Heart left ventricle (tissue), 16 donors: ENCODE measurements around the gene TMEM37. TPM values are rescaled to one million over a fixed set of nuclear protein-coding genes. Genes with fewer than 3 reads are reported as not detected.
A peak's percentile ranks its signal among the peaks of the same experiment; 100 is the strongest.

Source experiments
- ATAC-seq, 4 donors: fragments of 200-7000 bp; cut with Tn5 transposase; one replicate each; pipeline ENCODE4 v1.9.1; 2020 to 2022; ENCODE audit warnings: moderate library complexity in 4 of 4, mild to moderate bottlenecking in 3 of 4, moderate number of reproducible peaks in 1 of 4
- DNase-seq, 5 donors: peaks; one replicate each; pipeline ENCODE4 v3.0.0-alpha.2; 2020
- H3K27ac ChIP-seq, 12 donors: fragments of 200-600 bp; sonication (generic) in 4 of 12; one replicate each; pipeline versions ENCODE4 v1.5.0 to v1.8.0; 2016 to 2022; ENCODE audit warnings: mild to moderate bottlenecking in 2 of 12
- H3K27me3 ChIP-seq, 9 donors: fragments of 200-600 bp; sonication (generic) in 2 of 9; one replicate each; pipeline versions ENCODE4 v1.5.1 to v1.8.0; 2016 to 2022; ENCODE audit warnings: mild to moderate bottlenecking in 3 of 9
- H3K36me3 ChIP-seq, 9 donors: fragments of 200-600 bp; sonication (generic) in 2 of 9; one replicate each; pipeline versions ENCODE4 v1.5.0 to v1.8.0; 2018 to 2022; ENCODE audit warnings: mild to moderate bottlenecking in 2 of 9
- H3K4me1 ChIP-seq, 12 donors: fragments of 200-600 bp; sonication (generic) in 4 of 12; one replicate each; pipeline versions ENCODE4 v1.5.0 to v1.8.0; 2016 to 2022; ENCODE audit warnings: mild to moderate bottlenecking in 3 of 12
- H3K4me3 ChIP-seq, 12 donors: fragments of 200-600 bp; sonication (generic) in 4 of 12; one replicate each; pipeline versions ENCODE4 v1.5.0 to v1.8.0; 2017 to 2022; ENCODE audit warnings: mild to moderate bottlenecking in 9 of 12, moderate library complexity in 4 of 12
- H3K9me3 ChIP-seq, 12 donors: fragments of 200-600 bp; sonication (generic) in 4 of 12; one replicate each; pipeline versions ENCODE4 v1.5.0 to v1.8.0; 2016 to 2022; ENCODE audit warnings: mild to moderate bottlenecking in 1 of 12
- CTCF ChIP-seq, 12 donors: fragments of 200-600 bp; sonication (generic) in 4 of 12; IDR thresholded peaks; one replicate each; pipeline versions ENCODE4 v1.5.0 to v1.8.0; 2018 to 2022; ENCODE audit warnings: antibody characterized with exemption in 12 of 12, mild to moderate bottlenecking in 5 of 12
- POLR2A ChIP-seq, 2 donors: fragments of 450-650 bp; IDR thresholded peaks; one replicate each; pipeline ENCODE4 v1.6.1; 2017; ENCODE audit warnings: antibody characterized with exemption in 2 of 2, mild to moderate bottlenecking in 2 of 2, moderate library complexity in 2 of 2
- WGBS, 4 donors: extraction: QIAGEN DNeasy Blood & Tissue Kit in 2 of 4; methylation state at CpG; one replicate each; pipeline versions ENCODE4 v1.1.5 to v1.1.7; 2013 to 2018; 5-methylcytosine and 5-hydroxymethylcytosine counted together
- intact Hi-C, 10 donors: fragments of 100-400 bp; cut with DNase I; formaldehyde crosslinking; loops; one replicate each; pipeline versions ENCODE4 v1.11.1 to v1.14.2; 2022
- polyA plus RNA-seq, 2 donors: library from polyadenylated mRNA; stranded (reverse); fragments of 200-250 nt; gene quantifications; one replicate each; pipeline ENCODE4 v1.2.3, GENCODE V29; 2013
- total RNA-seq, 9 donors: library from RNA; depleted of rRNA in 2 of 9; stranded (reverse); fragments of >200 nt in 2 of 9; fragmentation: NEBNext Ultra II Directional in 3 of 9; extraction: Animal tissue kit (Norgen Biotek cat#: 25700) in 3 of 9; gene quantifications; one replicate each; pipeline versions ENCODE4 v1.1.0 to v1.2.4, GENCODE V29; 2016 to 2023
- donor health status: ischemic (EF 13 %, LVEDD 7.1; RV severe dilation, severe dysfunction).
- donor health status: healthy with polysubstance abuse.
- donor health status: DM: no; HTN: yes; CAD: no.
- donor health status: DM: no; HTN: no; CAD: no.
- donor health status: ischemic (EF 25% LVEDD 6.9; RV normal size, moderate dysfunction).
- donor health status: ischemic (EF 25% LVEDD 5.7; RV mildly dilated, moderate dysfunction).
- donor health status: healthy.
- donor health status: DM: yes; HTN: yes; CAD: no.
- donor health status: ischemic (EF 35%, LVEDD 5.7; RV mildly dilated, moderate dysfunction).
- donor health status: nonischemic (EF 11% LVEDD 7.7; RV severe dilation, severe dysfunction).
- donor health status: DM: yes; HTN: yes; CAD: no.
- donor health status: PGD.
- donor health status: ischemic (EF 29% LVEDD 5.4; RV normal size, mild dysfunction).
- donor health status: nonischemic (EF 23%, LVEDD 6.1; RV moderate dilation, normal function).

Gene TMEM37
- total and polyA plus RNA-seq, 11 donors, result 0.75 to 24.6 (median 1.6) TPM

GRCh38 chr2:119423811-119424210 lies 7.8 kb upstream of the TMEM37 start:
- 84 to 88% (median 86%) methylated on average over 2 of the region's 2 CpGs for WGBS, 4 donors
- no peak for ATAC-seq
- no peak for DNase-seq
- no peak overlapping the region for H3K27ac ChIP-seq
- no peaks in the 10 kb centered on the region for H3K9me3 ChIP-seq
- TF ChIP-seq POLR2A (IDR thresholded peaks at IDR 0.05) (no peak), CTCF (IDR thresholded peaks at IDR 0.05) (no peak)
- intact Hi-C loops, result no loop called here
- H3K4me3 ChIP-seq, result no peak overlapping the region
- peaks cover 0 to 22% (median 0%) of the 10 kb centered on the region in 12 donors for H3K4me1 ChIP-seq
- H3K36me3 ChIP-seq, result no peaks in the 10 kb centered on the region
- peaks cover 0 to 3% (median 0%) of the 10 kb centered on the region in 9 donors for H3K27me3 ChIP-seq

- no peak for DNase-seq
- 89 to 95% (median 93%) methylated on average over 9 to 10 of the region's 10 CpGs for WGBS, 4 donors
These were observed 7.2 kb upstream of the TMEM37 start for GRCh38 chr2:119424284-119425118.

GRCh38 chr2:119425119-119425405 lies 6.6 kb upstream of the TMEM37 start:
- no peaks in the 10 kb centered on the region for H3K9me3 ChIP-seq
- peaks cover 0 to 3% (median 0%) of the 10 kb centered on the region in 9 donors for H3K27me3 ChIP-seq
- TF ChIP-seq POLR2A (IDR thresholded peaks at IDR 0.05) (no peak), CTCF (IDR thresholded peaks at IDR 0.05) (no peak)
- ATAC-seq, result no peak
- no peak for DNase-seq
- H3K27ac ChIP-seq, result no peak overlapping the region
- intact Hi-C loops, result loop anchor here in 1 of 10 donors (5.0 kb wide), 1 partner anchor 37 kb away; no protein-coding TSS in a partner anchor
- H3K4me3 ChIP-seq, result no peak overlapping the region
- H3K36me3 ChIP-seq, result no peaks in the 10 kb centered on the region
- WGBS, 4 donors, result 82 to 100% (median 95%) methylated on average over 1 of the region's 1 CpG
- peaks cover 0 to 34% (median 0%) of the 10 kb centered on the region in 12 donors for H3K4me1 ChIP-seq

More at GRCh38 chr2:119424284-119425118, 7.2 kb upstream of the TMEM37 start:
- Histone ChIP-seq H3K27me3 (peaks cover 0 to 3% (median 0%) of the 10 kb centered on the region in 9 donors), H3K4me1 (peaks cover 0 to 29% (median 0%) of the 10 kb centered on the region in 12 donors), H3K36me3 (no peaks in the 10 kb centered on the region), H3K27ac (no peak overlapping the region), H3K4me3 (no peak overlapping the region), H3K9me3 (no peaks in the 10 kb centered on the region)
- TF ChIP-seq CTCF (IDR thresholded peaks at IDR 0.05) (no peak), POLR2A (IDR thresholded peaks at IDR 0.05) (no peak)
- intact Hi-C loops, result loop anchor here in 1 of 10 donors (5.0 kb wide), 1 partner anchor 38 kb away; no protein-coding TSS in a partner anchor
- no peak for ATAC-seq

GRCh38 chr2:119425620-119426395 lies 5.8 kb upstream of the TMEM37 start:
- no peak for TF ChIP-seq CTCF (IDR thresholded peaks at IDR 0.05)
- TF ChIP-seq POLR2A (IDR thresholded peaks at IDR 0.05), result no peak
- H3K27ac ChIP-seq, result no peak overlapping the region
- peaks cover 0 to 41% (median 0%) of the 10 kb centered on the region in 12 donors for H3K4me1 ChIP-seq
- peak in 1 of 4 donors; percentile 67 for ATAC-seq
- H3K9me3 ChIP-seq, result no peaks in the 10 kb centered on the region
- H3K36me3 ChIP-seq, result no peaks in the 10 kb centered on the region
- H3K27me3 ChIP-seq, result peaks cover 0 to 3% (median 0%) of the 10 kb centered on the region in 9 donors
- no peak for DNase-seq
- 76 to 78% (median 77%) methylated on average over 7 of the region's 7 CpGs for WGBS, 4 donors
- intact Hi-C loops, result loop anchor here in 1 of 10 donors (5.0 kb wide), 1 partner anchor 36 kb away; no protein-coding TSS in a partner anchor
- H3K4me3 ChIP-seq, result no peak overlapping the region
